IMR-90 (cell line): ENCODE measurements around the gene NFATC1.

Source experiments
- CEBPB ChIP-seq: IDR thresholded peaks from 2 replicates; pipeline ENCODE4 v1.6.1; 2012; ENCODE audit warnings: low read depth, low read length, improper control_type of control experiment
- FOS ChIP-seq: fragments of 150-350 bp; IDR thresholded peaks from 2 replicates; pipeline ENCODE4 v1.6.1; 2016; ENCODE audit warnings: low read depth, low read length
- MXI1 ChIP-seq: IDR thresholded peaks from 2 replicates; pipeline ENCODE4 v1.6.1; 2012; ENCODE audit warnings: low read depth, mild to moderate bottlenecking, low read length, moderate library complexity, borderline replicate concordance
- NFE2L2 ChIP-seq: fragments of 150-350 bp; IDR thresholded peaks from 2 replicates; pipeline ENCODE4 v1.6.1; 2016; ENCODE audit warnings: low read depth, mild to moderate bottlenecking, low read length
- POLR2A ChIP-seq: IDR thresholded peaks from 2 replicates; pipeline ENCODE4 v1.6.1; 2012; ENCODE audit warnings: mild to moderate bottlenecking, low read depth, low read length
- RAD21 ChIP-seq: IDR thresholded peaks from 2 replicates; pipeline ENCODE4 v1.6.1; 2012; ENCODE audit warnings: low read length, improper control_type of control experiment
- RCOR1 ChIP-seq: IDR thresholded peaks from 2 replicates; pipeline ENCODE4 v1.6.1; 2012; ENCODE audit warnings: mild to moderate bottlenecking, low read length, improper control_type of control experiment; ENCODE audit not compliant: insufficient replicate concordance
- RFX5 ChIP-seq: IDR thresholded peaks from 2 replicates; pipeline ENCODE4 v1.8.0; 2012; ENCODE audit warnings: low read depth, mild to moderate bottlenecking, low read length, moderate library complexity
- SMC3 ChIP-seq: fragments of 150-350 bp; IDR thresholded peaks from 2 replicates; pipeline ENCODE4 v1.6.1; 2016; ENCODE audit warnings: low read depth, mild to moderate bottlenecking, antibody characterized with exemption, low read length, moderate library complexity
- TF ChIP-seq, protein P1 (sequence below): conservative IDR thresholded peaks from 2 replicates; pipeline ENCODE4 v1.5.1; 2012; ENCODE audit warnings: mild to moderate bottlenecking, low read depth, low read length, improper control_type of control experiment
- TF ChIP-seq, protein P2 (sequence below): fragments of 150-350 bp; IDR thresholded peaks from 2 replicates; pipeline ENCODE4 v1.6.1; 2017; ENCODE audit warnings: mild to moderate bottlenecking, antibody characterized with exemption, low read length, low read depth

DNA sequence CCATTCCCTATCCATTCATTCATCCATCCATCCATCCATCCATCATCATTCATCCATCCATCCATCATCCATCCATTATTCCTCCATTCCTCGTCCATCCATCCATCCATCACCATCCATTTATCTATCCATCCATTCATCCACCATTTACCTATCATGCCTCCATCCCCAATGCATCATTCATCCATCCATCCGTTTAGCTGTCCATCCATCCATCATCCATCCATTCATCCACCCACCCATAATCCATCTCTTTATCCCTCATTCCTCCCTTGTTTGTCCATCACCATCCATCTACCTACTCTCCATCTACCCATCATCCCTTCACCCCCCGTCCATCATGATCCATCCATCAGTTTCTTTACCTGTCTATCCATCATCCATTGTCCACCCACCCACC lies 13.6 kb downstream of the NFATC1 start:
- TF ChIP-seq, protein P1, sequence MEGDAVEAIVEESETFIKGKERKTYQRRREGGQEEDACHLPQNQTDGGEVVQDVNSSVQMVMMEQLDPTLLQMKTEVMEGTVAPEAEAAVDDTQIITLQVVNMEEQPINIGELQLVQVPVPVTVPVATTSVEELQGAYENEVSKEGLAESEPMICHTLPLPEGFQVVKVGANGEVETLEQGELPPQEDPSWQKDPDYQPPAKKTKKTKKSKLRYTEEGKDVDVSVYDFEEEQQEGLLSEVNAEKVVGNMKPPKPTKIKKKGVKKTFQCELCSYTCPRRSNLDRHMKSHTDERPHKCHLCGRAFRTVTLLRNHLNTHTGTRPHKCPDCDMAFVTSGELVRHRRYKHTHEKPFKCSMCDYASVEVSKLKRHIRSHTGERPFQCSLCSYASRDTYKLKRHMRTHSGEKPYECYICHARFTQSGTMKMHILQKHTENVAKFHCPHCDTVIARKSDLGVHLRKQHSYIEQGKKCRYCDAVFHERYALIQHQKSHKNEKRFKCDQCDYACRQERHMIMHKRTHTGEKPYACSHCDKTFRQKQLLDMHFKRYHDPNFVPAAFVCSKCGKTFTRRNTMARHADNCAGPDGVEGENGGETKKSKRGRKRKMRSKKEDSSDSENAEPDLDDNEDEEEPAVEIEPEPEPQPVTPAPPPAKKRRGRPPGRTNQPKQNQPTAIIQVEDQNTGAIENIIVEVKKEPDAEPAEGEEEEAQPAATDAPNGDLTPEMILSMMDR = no peak
- TF ChIP-seq POLR2A (no peak), NFE2L2 (no peak), FOS (no peak), CEBPB (no peak), RFX5 (no peak), RCOR1 (no peak), RAD21 (no peak), MXI1 (no peak), SMC3 (no peak)
- TF ChIP-seq, protein P2, sequence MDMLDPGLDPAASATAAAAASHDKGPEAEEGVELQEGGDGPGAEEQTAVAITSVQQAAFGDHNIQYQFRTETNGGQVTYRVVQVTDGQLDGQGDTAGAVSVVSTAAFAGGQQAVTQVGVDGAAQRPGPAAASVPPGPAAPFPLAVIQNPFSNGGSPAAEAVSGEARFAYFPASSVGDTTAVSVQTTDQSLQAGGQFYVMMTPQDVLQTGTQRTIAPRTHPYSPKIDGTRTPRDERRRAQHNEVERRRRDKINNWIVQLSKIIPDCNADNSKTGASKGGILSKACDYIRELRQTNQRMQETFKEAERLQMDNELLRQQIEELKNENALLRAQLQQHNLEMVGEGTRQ = no peak
